ENCODE data around the gene OR2M7.

DNA sequence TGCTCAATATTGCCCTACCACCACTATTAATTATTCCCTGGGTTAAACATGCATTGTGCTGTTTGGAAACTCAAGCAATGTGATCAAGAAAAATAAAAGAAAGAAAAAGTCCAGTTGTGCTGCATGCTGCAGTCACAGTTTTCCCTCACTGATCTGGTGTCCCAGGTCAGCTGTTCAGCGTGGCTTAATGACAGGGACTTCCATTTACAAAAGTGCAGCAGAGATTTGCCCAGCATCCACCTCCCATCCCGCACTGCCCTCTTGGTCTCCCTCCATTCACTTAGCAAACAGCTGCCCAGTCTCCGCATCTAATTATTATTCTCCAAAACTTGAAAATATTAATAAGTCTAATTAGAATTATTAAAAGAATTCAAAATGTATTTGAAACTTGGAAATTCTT is 35.0 kb upstream of the OR2M7 start:
- TF ChIP-seq POLR2AphosphoS5 (IDR thresholded peaks at IDR 0.05; ENCODE audit: low read depth, low read length) (no peak), TCF7L2 (IDR thresholded peaks at IDR 0.05; ENCODE audit: low read depth, low read length) (no peak), SIN3A (IDR thresholded peaks at IDR 0.05; ENCODE audit: borderline replicate concordance, insufficient read depth, low read depth, low read length) (no peak)
- TF ChIP-seq, protein P1, sequence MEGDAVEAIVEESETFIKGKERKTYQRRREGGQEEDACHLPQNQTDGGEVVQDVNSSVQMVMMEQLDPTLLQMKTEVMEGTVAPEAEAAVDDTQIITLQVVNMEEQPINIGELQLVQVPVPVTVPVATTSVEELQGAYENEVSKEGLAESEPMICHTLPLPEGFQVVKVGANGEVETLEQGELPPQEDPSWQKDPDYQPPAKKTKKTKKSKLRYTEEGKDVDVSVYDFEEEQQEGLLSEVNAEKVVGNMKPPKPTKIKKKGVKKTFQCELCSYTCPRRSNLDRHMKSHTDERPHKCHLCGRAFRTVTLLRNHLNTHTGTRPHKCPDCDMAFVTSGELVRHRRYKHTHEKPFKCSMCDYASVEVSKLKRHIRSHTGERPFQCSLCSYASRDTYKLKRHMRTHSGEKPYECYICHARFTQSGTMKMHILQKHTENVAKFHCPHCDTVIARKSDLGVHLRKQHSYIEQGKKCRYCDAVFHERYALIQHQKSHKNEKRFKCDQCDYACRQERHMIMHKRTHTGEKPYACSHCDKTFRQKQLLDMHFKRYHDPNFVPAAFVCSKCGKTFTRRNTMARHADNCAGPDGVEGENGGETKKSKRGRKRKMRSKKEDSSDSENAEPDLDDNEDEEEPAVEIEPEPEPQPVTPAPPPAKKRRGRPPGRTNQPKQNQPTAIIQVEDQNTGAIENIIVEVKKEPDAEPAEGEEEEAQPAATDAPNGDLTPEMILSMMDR (IDR thresholded peaks at IDR 0.05), result no peak
- TF ChIP-seq, protein P2, sequence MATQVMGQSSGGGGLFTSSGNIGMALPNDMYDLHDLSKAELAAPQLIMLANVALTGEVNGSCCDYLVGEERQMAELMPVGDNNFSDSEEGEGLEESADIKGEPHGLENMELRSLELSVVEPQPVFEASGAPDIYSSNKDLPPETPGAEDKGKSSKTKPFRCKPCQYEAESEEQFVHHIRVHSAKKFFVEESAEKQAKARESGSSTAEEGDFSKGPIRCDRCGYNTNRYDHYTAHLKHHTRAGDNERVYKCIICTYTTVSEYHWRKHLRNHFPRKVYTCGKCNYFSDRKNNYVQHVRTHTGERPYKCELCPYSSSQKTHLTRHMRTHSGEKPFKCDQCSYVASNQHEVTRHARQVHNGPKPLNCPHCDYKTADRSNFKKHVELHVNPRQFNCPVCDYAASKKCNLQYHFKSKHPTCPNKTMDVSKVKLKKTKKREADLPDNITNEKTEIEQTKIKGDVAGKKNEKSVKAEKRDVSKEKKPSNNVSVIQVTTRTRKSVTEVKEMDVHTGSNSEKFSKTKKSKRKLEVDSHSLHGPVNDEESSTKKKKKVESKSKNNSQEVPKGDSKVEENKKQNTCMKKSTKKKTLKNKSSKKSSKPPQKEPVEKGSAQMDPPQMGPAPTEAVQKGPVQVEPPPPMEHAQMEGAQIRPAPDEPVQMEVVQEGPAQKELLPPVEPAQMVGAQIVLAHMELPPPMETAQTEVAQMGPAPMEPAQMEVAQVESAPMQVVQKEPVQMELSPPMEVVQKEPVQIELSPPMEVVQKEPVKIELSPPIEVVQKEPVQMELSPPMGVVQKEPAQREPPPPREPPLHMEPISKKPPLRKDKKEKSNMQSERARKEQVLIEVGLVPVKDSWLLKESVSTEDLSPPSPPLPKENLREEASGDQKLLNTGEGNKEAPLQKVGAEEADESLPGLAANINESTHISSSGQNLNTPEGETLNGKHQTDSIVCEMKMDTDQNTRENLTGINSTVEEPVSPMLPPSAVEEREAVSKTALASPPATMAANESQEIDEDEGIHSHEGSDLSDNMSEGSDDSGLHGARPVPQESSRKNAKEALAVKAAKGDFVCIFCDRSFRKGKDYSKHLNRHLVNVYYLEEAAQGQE (IDR thresholded peaks at IDR 0.05; ENCODE audit: insufficient read depth in 1 of 2, low read depth in 2 of 2, low read length in 1 of 2), result no peak

All from Panc1 (cell line).